ENCODE results near the gene ZFYVE26.
"Not testable (repeated sequence)": the region's sequence is repeated elsewhere in the genome, so short reads cannot be mapped to it uniquely, and the experiment has no call there.

DNA sequence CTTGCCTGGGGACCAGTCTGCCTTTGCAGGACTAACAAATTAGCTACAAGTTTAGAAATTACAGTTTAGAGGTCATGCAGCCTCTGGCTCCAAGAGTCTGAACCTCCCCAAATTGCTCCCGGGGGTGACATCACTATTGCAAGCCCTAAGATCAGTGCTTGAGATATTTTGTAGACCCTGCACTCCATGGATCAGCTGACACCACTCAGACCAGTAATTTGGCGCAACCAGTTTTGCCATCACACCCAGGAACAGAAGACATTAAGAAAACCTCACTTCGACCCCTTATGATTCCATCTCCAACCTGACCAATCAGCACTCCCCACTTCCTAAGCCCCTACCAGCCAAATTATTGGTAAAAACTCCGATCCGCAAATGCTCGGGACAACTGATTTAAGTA lies 2.1 kb upstream of the ZFYVE26 start:
- TF ChIP-seq, protein P1, sequence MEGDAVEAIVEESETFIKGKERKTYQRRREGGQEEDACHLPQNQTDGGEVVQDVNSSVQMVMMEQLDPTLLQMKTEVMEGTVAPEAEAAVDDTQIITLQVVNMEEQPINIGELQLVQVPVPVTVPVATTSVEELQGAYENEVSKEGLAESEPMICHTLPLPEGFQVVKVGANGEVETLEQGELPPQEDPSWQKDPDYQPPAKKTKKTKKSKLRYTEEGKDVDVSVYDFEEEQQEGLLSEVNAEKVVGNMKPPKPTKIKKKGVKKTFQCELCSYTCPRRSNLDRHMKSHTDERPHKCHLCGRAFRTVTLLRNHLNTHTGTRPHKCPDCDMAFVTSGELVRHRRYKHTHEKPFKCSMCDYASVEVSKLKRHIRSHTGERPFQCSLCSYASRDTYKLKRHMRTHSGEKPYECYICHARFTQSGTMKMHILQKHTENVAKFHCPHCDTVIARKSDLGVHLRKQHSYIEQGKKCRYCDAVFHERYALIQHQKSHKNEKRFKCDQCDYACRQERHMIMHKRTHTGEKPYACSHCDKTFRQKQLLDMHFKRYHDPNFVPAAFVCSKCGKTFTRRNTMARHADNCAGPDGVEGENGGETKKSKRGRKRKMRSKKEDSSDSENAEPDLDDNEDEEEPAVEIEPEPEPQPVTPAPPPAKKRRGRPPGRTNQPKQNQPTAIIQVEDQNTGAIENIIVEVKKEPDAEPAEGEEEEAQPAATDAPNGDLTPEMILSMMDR (IDR thresholded peaks at IDR 0.05), result not testable (repeated sequence)
- not testable (repeated sequence) for TF ChIP-seq POLR2AphosphoS5 (IDR thresholded peaks at IDR 0.05)
